GM20431 (cell line): ENCODE measurements around the gene BRD3OS.

ENCODE experiments used
- in situ Hi-C: fragments of 300-500 bp; cut with MseI, MboI; formaldehyde crosslinking; loops from one replicate; pipeline ENCODE4 v1.15.0; 2020; ENCODE audit warnings: low sequenced_read_pairs; ENCODE audit not compliant: unreplicated experiment

The BRD3OS gene

GRCh38 chr9:134002796-134003195 lies 22.5 kb upstream of the BRD3OS start:
- in situ Hi-C loops: no loop called here

DNA sequence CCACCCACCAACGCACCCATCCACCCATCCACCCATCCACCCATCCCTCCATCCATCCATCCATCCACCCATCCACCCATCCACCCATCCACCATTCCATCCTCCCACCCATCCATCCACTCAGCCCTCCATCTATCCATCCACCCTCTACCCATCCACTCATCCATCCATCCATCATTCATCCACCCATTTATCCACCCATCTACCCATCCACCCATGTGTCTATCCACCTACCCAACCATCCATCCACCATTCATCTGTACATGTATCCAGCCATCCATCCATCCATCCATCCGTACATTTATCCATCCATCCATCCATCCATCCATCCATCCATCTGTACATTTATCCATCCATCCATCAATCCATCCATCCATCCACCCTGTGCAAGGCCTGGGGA lies 22.0 kb upstream of the BRD3OS start:
- in situ Hi-C loops: no loop called here

- in situ Hi-C loops: no loop called here
Measured at GRCh38 chr9:134004131-134004873, 21.0 kb upstream of the BRD3OS start.

DNA sequence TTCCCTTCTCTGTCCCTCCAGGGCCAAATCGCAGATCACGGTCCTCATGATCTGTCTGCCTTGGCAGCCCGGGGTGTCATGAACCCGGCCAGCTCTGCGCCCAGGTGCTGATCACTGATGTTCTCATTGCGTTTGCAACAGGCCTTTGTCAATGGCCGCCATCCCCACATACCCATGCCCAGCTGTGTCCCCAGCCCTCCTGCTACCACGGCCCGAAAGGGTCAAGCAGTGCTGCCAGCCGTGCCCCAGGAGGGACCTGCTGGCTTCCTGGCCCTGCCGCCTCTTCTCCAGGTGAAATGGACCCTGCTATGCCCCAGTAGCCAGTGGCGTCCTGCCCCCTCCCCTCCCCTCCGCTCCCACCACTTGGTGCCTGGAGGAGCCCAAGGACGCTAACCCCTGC lies 20.4 kb upstream of the BRD3OS start:
- in situ Hi-C loops: no loop called here

DNA sequence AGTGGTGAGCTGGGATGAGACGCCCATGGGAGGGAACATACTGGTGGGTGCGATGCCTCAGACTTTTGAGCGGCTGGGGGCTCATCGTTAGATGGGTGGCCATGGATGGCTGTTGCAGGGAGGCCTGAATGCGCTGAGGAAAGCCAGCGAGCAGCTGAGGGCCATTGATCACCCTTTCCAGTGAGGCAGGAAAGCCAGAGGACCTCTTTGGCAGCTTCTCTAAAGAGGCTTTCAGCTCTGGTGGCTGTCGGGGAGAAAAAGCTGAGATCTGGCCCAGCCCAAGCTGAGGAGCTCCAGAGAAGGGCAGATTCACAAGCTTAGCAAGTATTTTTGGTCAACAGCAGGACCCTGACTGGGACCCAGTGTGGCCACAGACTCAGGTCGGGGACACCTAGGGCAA lies 19.9 kb upstream of the BRD3OS start:
- in situ Hi-C loops: no loop called here

DNA sequence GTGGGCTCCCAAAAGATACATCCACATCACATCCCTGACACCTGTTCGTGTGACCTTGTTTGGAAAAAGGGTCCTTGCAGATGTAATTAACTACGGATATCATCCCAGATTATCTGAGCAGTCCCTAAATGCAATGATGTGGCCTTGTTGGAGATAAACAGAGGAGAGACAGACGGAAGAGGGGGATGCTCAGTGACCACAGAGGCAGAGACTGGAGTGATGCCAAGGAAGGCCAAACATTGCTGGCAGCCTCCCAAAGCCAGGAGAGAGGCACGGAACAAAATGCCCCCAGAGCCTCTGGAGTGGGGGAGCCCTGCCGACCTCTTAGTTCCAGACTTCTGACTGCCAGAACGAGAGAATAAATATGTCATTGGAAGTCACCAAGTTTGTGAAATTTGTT lies 18.1 kb upstream of the BRD3OS start:
- in situ Hi-C loops: no loop called here

DNA sequence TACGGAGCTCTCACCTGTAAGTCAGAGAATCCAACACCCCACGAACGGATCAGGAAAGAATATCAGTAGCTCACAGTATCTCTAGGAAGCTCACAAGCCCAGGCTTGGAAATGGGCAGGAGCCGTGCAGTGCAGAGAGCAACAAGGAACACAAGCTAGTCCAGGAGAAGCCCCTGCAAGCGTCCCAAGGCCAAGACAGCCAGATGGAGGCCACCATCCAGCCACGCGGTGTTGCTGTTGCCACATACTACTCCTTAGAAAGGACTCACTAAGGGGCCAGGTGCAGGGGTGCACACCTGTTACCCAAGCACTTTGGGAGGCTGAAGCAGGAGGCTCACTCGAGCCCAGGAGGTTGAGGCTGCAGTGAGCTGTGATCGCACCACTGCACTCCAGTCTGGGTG lies 17.7 kb upstream of the BRD3OS start:
- in situ Hi-C loops: no loop called here

DNA sequence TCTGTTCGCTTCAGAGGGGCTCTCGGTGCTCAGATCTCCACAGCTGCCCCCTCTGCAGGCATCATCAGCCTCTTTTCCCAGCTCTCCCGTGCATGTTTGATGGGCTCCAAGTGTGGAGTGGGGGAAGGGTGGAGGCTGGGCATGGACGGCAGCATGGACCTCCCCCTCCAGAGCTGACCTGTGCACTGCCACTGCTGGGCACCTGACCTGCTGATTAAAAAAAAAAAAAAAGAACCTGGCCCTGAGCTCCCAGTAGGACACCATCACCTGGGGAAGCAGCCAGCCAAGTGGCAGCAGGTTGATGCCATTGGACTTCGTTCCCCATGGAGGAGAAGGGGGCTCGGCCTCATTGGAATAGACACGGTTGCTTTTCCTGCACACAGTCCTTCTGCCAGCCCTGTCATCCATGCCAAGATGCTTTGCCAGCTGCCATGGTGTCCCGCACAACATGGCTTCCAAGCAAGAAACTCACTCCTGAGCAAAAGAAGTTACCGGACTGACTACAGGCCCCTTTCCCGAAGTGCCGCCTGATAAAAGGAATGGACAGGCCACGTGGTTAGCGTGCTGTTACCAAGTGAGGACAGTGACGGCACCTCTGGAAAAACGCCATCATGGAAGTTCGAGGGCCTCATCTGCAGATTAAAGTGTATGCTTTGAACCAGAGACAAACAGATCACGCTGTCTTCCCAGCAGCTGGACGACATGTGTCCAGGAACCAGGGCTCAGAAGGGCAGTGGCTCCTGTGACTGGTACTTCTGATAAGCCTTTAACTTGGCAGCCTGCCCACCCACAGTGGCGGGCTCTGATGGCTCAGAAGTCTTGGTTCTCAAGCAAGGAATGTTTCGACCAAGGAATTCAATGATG lies 14.7 kb upstream of the BRD3OS start:
- in situ Hi-C loops: no loop called here

DNA sequence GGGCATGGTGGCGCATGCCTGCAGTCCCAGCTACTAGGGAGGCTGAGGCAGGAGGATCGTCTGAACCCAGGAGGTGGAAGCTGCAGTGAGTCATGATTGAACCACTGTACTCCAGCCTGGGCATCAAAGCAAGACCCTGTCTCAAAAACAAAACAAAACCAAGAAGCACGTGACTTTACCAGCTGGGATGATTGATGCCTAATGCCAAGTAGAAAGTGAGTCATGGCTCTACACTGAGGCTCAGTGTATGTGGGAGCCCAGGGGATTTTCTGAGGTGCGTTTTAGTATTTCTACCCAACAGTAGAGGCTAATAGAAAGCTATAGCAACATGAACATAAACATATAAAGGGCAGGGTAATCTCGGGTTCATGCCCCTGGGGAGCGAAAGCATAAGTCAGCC lies 13.9 kb upstream of the BRD3OS start:
- in situ Hi-C loops: no loop called here

DNA sequence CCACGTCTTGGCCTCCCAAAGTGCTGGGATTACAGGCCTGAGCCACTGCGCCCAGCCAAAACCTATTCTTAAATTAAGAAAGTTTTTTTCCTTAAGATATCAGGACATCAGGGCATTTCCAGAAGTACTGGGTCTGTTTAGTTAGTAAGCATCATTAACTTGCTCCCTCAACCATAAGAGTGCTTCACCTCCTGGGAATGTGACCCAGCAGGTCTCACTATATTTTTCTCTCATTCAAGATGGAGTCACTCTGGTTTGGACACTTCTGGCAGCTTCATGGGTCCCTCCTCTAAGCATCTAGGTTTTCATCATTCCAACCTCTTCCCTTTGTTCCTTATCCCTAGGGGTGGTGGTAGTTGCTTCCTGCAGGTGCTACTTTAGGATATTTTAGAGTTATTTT lies 10.3 kb upstream of the BRD3OS start:
- in situ Hi-C loops: no loop called here

GRCh38 chr9:134024214-134024792 lies 978 bp upstream of the BRD3OS start:
- in situ Hi-C loops: no loop called here

DNA sequence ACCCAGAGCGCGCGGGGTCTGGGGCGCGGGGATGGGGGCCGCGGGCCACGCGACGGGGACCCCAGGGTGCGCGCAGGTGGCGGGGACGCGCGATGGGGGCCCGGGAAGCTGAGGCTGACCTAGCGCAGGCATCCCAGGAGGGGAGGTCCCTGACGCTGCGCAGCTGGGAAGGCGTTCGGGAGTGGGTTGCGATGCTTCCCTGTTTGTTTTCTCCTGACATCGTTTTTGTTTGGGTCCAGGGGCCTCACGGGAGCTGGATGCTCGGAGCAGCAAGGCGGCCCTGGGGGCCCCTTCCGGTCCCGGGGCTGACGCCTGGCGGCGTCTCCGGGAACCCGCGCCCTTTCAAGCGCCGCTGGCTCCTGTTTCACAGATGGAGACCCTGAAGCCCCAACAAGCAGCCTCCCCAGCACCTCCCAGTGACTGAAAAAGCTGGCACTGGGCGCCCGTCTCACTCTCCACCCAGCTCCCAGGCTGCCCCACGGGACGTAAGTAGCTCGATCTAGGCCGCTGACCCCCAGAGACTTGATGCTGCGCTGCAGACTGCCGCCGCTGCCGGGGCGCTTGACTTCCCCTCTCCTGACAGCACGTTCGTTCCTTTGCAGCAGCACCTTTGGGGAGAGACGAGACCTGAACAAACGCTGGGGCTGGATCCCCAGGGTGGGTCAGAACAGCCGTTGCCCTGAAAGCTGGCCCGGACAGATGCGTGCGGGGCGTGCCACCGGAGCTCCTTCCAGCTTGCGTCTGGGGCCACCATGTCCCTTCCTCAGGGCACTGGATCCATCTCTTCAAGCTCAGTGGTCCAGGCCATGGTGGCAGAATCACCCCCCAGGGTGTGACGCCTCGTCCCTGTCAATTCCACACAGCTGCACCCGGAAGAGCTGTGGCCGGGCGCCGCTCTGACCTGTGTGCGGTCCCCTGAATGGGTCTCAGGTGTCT lies 593 bp downstream of the BRD3OS start:
- in situ Hi-C loops: no loop called here

GRCh38 chr9:134026581-134026980 lies 1.3 kb downstream of the BRD3OS start:
- in situ Hi-C loops: no loop called here

- in situ Hi-C loops: no loop called here
Measured at GRCh38 chr9:134026981-134027380, 1.7 kb downstream of the BRD3OS start.

DNA sequence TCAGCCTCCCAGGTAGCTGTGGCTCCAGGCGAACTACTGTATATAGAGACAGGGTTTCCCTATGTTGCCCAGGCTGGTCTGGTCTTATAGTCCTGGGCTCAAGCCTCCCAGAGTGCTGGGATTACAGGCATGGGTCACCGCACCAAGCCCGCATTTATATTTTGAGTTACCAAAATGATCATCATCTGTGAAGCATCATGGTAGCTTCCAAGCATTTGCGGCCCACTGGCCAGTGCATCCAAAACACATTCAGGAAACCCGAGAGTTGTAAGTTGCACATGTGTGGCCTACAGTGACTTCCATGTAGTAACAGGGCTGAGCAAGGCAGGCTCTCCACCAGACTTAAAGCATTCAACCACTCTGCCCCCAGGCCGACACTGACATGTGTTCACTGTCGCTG lies 2.3 kb downstream of the BRD3OS start:
- in situ Hi-C loops: no loop called here

DNA sequence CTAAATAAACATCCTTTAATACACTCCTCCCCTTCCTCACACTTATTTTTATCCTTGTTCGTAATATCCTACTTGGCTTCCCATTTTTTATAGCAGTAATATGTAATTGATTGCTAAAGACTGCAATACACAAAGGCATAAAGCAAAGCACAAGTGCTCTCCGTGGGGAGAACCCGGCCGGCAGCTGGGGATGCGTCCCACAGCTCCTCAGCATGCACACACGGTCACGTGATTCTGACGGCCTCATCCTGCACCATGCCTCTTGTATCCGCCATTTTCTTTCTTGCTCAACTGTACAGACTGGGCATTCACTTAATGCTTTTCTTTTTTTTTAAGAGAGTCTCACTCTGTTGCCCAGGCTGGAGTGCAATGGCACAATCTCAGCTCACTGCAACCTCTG lies 2.8 kb downstream of the BRD3OS start:
- in situ Hi-C loops: no loop called here

- in situ Hi-C loops: no loop called here
Measured at GRCh38 chr9:134028575-134029247, 3.4 kb downstream of the BRD3OS start.

DNA sequence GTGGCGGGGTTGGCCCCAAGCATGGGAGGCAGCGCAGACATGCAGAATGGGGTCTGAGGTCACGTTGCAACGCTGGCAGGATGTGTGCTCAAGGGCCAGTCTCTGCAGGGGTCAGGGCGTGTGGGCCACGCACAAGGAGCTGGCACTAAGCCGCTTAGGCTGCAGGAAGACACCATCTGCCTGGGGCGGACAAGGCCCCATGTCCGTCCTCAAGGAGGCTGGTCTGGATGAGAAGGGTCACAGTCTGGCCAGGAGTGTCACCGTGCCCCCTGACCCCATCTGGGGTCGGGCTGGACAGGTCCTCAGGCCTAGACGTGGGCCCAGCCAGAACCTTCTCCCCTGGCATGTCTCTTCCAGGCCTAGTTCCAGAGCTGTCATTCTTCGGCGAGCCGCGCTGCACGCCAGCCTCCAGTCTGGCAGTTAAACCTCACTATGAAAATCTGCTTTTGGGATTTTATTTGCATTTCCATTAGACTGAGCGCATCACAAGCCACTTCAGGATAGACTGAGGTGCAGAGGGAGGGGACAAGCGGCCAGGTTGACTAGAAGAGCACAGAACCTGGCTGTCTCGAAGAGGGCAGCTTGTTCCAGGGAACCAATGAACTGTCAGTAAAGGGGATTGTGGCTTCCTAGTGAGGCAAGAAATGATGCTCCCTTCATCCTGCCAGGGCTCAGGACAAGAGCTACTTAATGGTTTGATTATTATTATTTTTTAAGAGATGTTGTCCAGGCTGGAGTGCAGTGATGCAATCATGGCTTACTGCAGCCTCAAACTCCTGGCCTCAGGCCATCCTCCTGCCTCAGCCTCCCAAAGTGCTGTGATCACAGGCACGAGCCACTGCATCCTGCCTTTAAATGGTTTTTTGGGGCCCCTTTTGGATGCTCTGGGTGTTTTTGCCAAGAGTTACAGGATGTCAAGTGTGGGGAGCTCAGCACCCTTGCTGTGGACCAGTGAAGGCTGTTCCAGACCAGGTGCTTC lies 4.3 kb downstream of the BRD3OS start:
- in situ Hi-C loops: no loop called here
